H9 (cell line): ENCODE data around the gene MRPL36. TPM values are rescaled to one million over a fixed set of nuclear protein-coding genes. Genes with fewer than 3 reads are reported as not detected.

Experiments used
- DNase-seq: peaks from one replicate; pipeline ENCODE4 v3.0.0-alpha.2; 2017
- H2AFZ ChIP-seq: one replicate; pipeline ENCODE4 v1.6.1; 2013; ENCODE audit warnings: mild to moderate bottlenecking, low read length, control low read depth, moderate library complexity
- H2AK5ac ChIP-seq: 2 replicates; pipeline ENCODE4 v1.6.1; 2013; ENCODE audit warnings: low read length, control low read depth, mixed read lengths; ENCODE audit not compliant: insufficient read length
- H2BK120ac ChIP-seq: one replicate; pipeline ENCODE4 v1.6.1; 2013; ENCODE audit warnings: low read depth, mild to moderate bottlenecking, low read length, control low read depth, inconsistent platforms; ENCODE audit not compliant: poor library complexity, severe bottlenecking
- H2BK12ac ChIP-seq: 2 replicates; pipeline ENCODE4 v1.6.1; 2013; ENCODE audit warnings: low read length, control low read depth, mixed read lengths, low read depth; ENCODE audit not compliant: insufficient read length
- H2BK15ac ChIP-seq: 2 replicates; pipeline ENCODE4 v1.6.1; 2013; ENCODE audit warnings: low read depth, low read length, control low read depth
- H2BK20ac ChIP-seq: one replicate; pipeline ENCODE4 v1.6.1; 2013; ENCODE audit warnings: low read depth, mild to moderate bottlenecking, low read length, control low read depth, inconsistent platforms; ENCODE audit not compliant: poor library complexity, severe bottlenecking
- H2BK5ac ChIP-seq: 2 replicates; pipeline ENCODE4 v1.6.1; 2013; ENCODE audit warnings: low read length, control low read depth, mixed read lengths; ENCODE audit not compliant: insufficient read length
- H3K14ac ChIP-seq: 2 replicates; pipeline ENCODE4 v1.6.1; 2013; ENCODE audit warnings: low read length, control low read depth; ENCODE audit not compliant: insufficient read depth
- H3K18ac ChIP-seq: 2 replicates; pipeline ENCODE4 v1.6.1; 2013; ENCODE audit warnings: low read depth, mild to moderate bottlenecking, mixed read lengths, low read length, control low read depth; ENCODE audit not compliant: insufficient read length
- H3K23ac ChIP-seq: 2 replicates; pipeline ENCODE4 v1.6.1; 2013; ENCODE audit warnings: low read length, control low read depth, mixed read lengths, low read depth; ENCODE audit not compliant: insufficient read length
- H3K23me2 ChIP-seq: 2 replicates; pipeline ENCODE4 v1.6.1; 2013; ENCODE audit warnings: low read depth, mild to moderate bottlenecking, mixed read lengths, low read length, control low read depth; ENCODE audit not compliant: insufficient read length, poor library complexity, severe bottlenecking
- H3K27ac ChIP-seq: 2 replicates; pipeline ENCODE4 v1.5.1; 2013; ENCODE audit warnings: low read length, control low read depth, mixed read lengths, low read depth; ENCODE audit not compliant: insufficient read length
- H3K27me3 ChIP-seq: 2 replicates; pipeline ENCODE4 v1.6.1; 2013; ENCODE audit warnings: low read length, control low read depth, inconsistent platforms; ENCODE audit not compliant: insufficient read depth
- H3K4ac ChIP-seq: 2 replicates; pipeline ENCODE4 v1.6.1; 2013; ENCODE audit warnings: low read depth, mild to moderate bottlenecking, control low read depth, inconsistent platforms, low read length, moderate library complexity
- H3K4me1 ChIP-seq: 2 replicates; pipeline ENCODE4 v1.6.1; 2013; ENCODE audit warnings: low read length, control low read depth, inconsistent platforms; ENCODE audit not compliant: insufficient read depth
- H3K4me2 ChIP-seq: 2 replicates; pipeline ENCODE4 v1.6.1; 2013; ENCODE audit warnings: low read length, control low read depth, mixed read lengths; ENCODE audit not compliant: insufficient read length, insufficient read depth
- H3K56ac ChIP-seq: 2 replicates; pipeline ENCODE4 v1.6.1; 2013; ENCODE audit warnings: low read depth, mild to moderate bottlenecking, mixed read lengths, low read length, control low read depth; ENCODE audit not compliant: insufficient read length
- H3K79me1 ChIP-seq: 2 replicates; pipeline ENCODE4 v1.6.1; 2013; ENCODE audit warnings: low read depth, mild to moderate bottlenecking, moderate library complexity, low read length, control low read depth, inconsistent platforms; ENCODE audit not compliant: insufficient read depth, poor library complexity, severe bottlenecking
- H3K79me2 ChIP-seq: 2 replicates; pipeline ENCODE4 v1.6.1; 2013; ENCODE audit warnings: low read length, control low read depth, inconsistent platforms; ENCODE audit not compliant: insufficient read depth
- H3K9ac ChIP-seq: 2 replicates; pipeline ENCODE4 v1.6.1; 2013; ENCODE audit warnings: low read length, control low read depth, mixed read lengths; ENCODE audit not compliant: insufficient read length; ENCODE audit errors: extremely low read depth
- H3K9me3 ChIP-seq: one replicate; pipeline ENCODE4 v1.6.1; 2013; ENCODE audit warnings: low read depth, low read length, inconsistent platforms; ENCODE audit not compliant: control insufficient read depth
- H3T11ph ChIP-seq: one replicate; pipeline ENCODE4 v1.6.1; 2013; ENCODE audit warnings: mild to moderate bottlenecking, low read length, control low read depth, inconsistent platforms
- H4K20me1 ChIP-seq: one replicate; pipeline ENCODE4 v1.6.1; 2013; ENCODE audit not compliant: control insufficient read depth, insufficient read length, insufficient read depth
- H4K5ac ChIP-seq: 2 replicates; pipeline ENCODE4 v1.6.1; 2013; ENCODE audit warnings: low read depth, mild to moderate bottlenecking, mixed read lengths, low read length, control low read depth; ENCODE audit not compliant: insufficient read length
- H4K8ac ChIP-seq: replicated peaks from 2 replicates; pipeline ENCODE4 v1.6.1; 2013; ENCODE audit warnings: low read length, control low read depth, mixed read lengths, low read depth; ENCODE audit not compliant: insufficient read length
- H4K91ac ChIP-seq: 2 replicates; pipeline ENCODE4 v1.6.1; 2013; ENCODE audit warnings: low read depth, mild to moderate bottlenecking, moderate library complexity, mixed read lengths, low read length, control low read depth; ENCODE audit not compliant: insufficient read length
- H3K27ac Mint-ChIP-seq, 3 experiments: 2 replicates in 2 of 3; 3 replicates in 1 of 3; pipeline ENCODE4 v1.8.0; 2020 to 2021; ENCODE audit warnings: mixed read lengths in 3 of 3, mild to moderate bottlenecking in 1 of 3, moderate library complexity in 1 of 3
- H3K27me3 Mint-ChIP-seq: 2 replicates; pipeline ENCODE4 v1.8.0; 2021; ENCODE audit warnings: low read depth, mild to moderate bottlenecking, moderate library complexity, mixed read lengths
- H3K36me3 Mint-ChIP-seq, 3 experiments: 2 replicates in 2 of 3; 3 replicates in 1 of 3; pipeline ENCODE4 v1.8.0; 2020 to 2021; ENCODE audit warnings: low read depth in 3 of 3, mixed read lengths in 3 of 3; ENCODE audit not compliant: insufficient read depth in 1 of 3
- H3K4me1 Mint-ChIP-seq, 2 experiments: 2 replicates each; pipeline ENCODE4 v1.8.0; 2020; ENCODE audit warnings: mixed read lengths in 2 of 2
- H3K4me3 Mint-ChIP-seq, 2 experiments: 2 replicates in 1 of 2; 3 replicates in 1 of 2; pipeline ENCODE4 v1.8.0; 2020 to 2021; ENCODE audit warnings: mild to moderate bottlenecking in 2 of 2, mixed read lengths in 2 of 2, moderate library complexity in 1 of 2
- H3K9me3 Mint-ChIP-seq, 2 experiments: 2 replicates in 1 of 2; 3 replicates in 1 of 2; pipeline ENCODE4 v1.8.0; 2020; ENCODE audit warnings: mild to moderate bottlenecking in 2 of 2, mixed read lengths in 2 of 2, moderate library complexity in 1 of 2
- CTCF ChIP-seq: fragments of 200-600 bp; sonication (generic); conservative IDR thresholded peaks from 3 replicates; pipeline ENCODE4 v1.8.0; 2021; ENCODE audit warnings: antibody characterized with exemption, mild to moderate bottlenecking
- WGBS: extraction: QIAGEN DNeasy Blood & Tissue Kit; methylation state at CpG from one replicate; pipeline ENCODE4 v1.1.7; 2013; ENCODE audit warnings: missing lambda C conversion rate, low lambda C conversion rate, mixed read lengths; ENCODE audit not compliant: insufficient read length; ENCODE audit errors: extremely low coverage; 5-methylcytosine and 5-hydroxymethylcytosine counted together
- total RNA-seq: library from RNA; stranded (reverse); gene quantifications from 2 replicates; pipeline ENCODE4 v1.2.1, GENCODE V29; 2021

Gene MRPL36
- total RNA-seq, 1 experiment from 2014 or later: 67.3 TPM

DNA sequence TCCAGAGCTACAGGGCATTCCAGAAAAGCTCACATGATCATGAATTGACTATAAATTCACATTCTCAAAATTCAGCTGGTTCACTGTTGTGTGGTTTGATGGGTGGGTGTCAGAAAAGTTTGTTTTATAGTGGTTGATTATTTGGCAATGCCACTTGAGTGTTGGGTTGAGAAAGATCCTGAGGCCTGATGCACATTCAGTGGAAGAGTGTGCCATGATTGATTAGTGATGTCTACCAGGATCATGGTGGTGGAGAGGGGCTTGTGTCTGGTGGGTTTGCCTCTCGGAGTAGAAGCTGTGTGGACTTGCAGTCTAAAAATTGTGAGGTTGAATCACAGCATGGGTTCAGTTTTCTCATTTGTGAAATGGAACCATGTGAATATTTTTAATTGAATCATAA is 3.6 kb upstream of the MRPL36 start:
- H3K9me3 Mint-ChIP-seq: peaks cover 0 to 3% of the 10 kb centered on the region in 2 experiments; a peak in 1 of 5 replicates
- WGBS: no CpG with 5 or more reads among the region's 1 CpG
- H2BK15ac ChIP-seq: no peak overlapping the region
- H3K23ac ChIP-seq: no peak overlapping the region
- H2AK5ac ChIP-seq: no peak overlapping the region
- H3K4ac ChIP-seq: no peak overlapping the region
- H3T11ph ChIP-seq: no peak overlapping the region
- H3K27me3 ChIP-seq: no peaks in the 10 kb centered on the region
- H3K9ac ChIP-seq: no peak overlapping the region
- no peak overlapping the region for H4K91ac ChIP-seq
- DNase-seq: no peak
- peaks cover 14% of the 10 kb centered on the region for H3K23me2 ChIP-seq
- H3K4me2 ChIP-seq: no peak overlapping the region
- H2BK20ac ChIP-seq: no peak overlapping the region
- no peaks in the 10 kb centered on the region for H4K20me1 ChIP-seq
- H3K27ac Mint-ChIP-seq: no peak overlapping the region; a peak in 1 of 7 replicates
- no peaks in the 10 kb centered on the region for H3K27me3 Mint-ChIP-seq
- peaks cover 14% of the 10 kb centered on the region; the same call in 1 of the 2 replicates for H3K79me2 ChIP-seq
- H3K4me1 ChIP-seq: no peaks in the 10 kb centered on the region
- no peak overlapping the region for H3K27ac ChIP-seq
- no peak overlapping the region for H3K14ac ChIP-seq
- TF ChIP-seq CTCF: no peak
- H3K79me1 ChIP-seq: peaks cover under 1% of the 10 kb centered on the region
- H4K5ac ChIP-seq: no peak overlapping the region
- H3K36me3 Mint-ChIP-seq: peaks cover 50 to 65% (median 63%) of the 10 kb centered on the region in 3 experiments
- peak overlapping the region; percentile 4 to 33; a peak in 2 of 5 replicates for H3K4me3 Mint-ChIP-seq
- H3K56ac ChIP-seq: no peak overlapping the region
- H4K8ac ChIP-seq: no peak overlapping the region
- H2BK120ac ChIP-seq: no peak overlapping the region
- no peak overlapping the region for H2AFZ ChIP-seq
- no peak overlapping the region for H2BK12ac ChIP-seq
- no peak overlapping the region for H2BK5ac ChIP-seq
- H3K4me1 Mint-ChIP-seq: peaks cover 18 to 25% of the 10 kb centered on the region in 2 experiments
- no peaks in the 10 kb centered on the region for H3K9me3 ChIP-seq
- H3K18ac ChIP-seq: no peak overlapping the region
